ENCODE measurements around the gene FADD. TPM values are rescaled to one million over a fixed set of nuclear protein-coding genes. Genes with fewer than 3 reads are reported as not detected.

Gene FADD, protein sequence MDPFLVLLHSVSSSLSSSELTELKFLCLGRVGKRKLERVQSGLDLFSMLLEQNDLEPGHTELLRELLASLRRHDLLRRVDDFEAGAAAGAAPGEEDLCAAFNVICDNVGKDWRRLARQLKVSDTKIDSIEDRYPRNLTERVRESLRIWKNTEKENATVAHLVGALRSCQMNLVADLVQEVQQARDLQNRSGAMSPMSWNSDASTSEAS
- polyA plus RNA-seq (2013, experiment 1 of 2) = 18.3 TPM
- 18.4 TPM for polyA plus RNA-seq (2013, experiment 2 of 2)

DNA sequence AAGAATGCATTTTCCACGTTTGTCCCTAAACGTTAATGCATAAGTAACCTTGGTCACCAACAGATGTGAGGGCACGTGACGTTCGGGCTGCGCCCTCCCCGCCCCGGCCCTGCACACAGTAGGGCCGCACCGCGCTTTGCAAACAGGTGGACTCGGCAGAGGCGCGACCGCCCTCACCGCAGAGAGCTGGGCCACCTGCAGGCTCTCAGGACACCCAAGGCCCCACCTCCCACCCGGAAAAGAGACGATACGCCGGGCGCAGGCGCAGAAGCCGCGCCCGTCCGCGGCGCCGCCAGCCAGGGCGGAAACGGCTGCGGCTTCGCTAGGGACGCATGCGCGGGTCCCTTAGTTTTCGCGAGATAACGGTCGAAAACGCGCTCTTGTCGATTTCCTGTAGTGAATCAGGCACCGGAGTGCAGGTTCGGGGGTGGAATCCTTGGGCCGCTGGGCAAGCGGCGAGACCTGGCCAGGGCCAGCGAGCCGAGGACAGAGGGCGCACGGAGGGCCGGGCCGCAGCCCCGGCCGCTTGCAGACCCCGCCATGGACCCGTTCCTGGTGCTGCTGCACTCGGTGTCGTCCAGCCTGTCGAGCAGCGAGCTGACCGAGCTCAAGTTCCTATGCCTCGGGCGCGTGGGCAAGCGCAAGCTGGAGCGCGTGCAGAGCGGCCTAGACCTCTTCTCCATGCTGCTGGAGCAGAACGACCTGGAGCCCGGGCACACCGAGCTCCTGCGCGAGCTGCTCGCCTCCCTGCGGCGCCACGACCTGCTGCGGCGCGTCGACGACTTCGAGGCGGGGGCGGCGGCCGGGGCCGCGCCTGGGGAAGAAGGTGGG is at the start of gene FADD:
Gene FADD (plus strand): TSS at position 377 of the 831 bp plus-strand sequence. CDS start 164 bp downstream, at position 541.
- Histone ChIP-seq H2BK12ac (ENCODE audit: low read length) (peak within 1 kb of the TSS; percentile 50), H2AFZ (ENCODE audit: low read length) (peak within 1 kb of the TSS; percentile 87), H3K4me3 (ENCODE audit: low read length in 2 of 2) (peak within 1 kb of the TSS; percentile 95 to 99), H3K23ac (ENCODE audit: low read depth, low read length, poor library complexity) (peak within 1 kb of the TSS; percentile 100), H3K9ac (ENCODE audit: low read depth, low read length, poor library complexity) (peak within 1 kb of the TSS; percentile 100), H3K4me2 (ENCODE audit: insufficient read depth, low read length, poor library complexity, severe bottlenecking) (peak within 1 kb of the TSS; percentile 76), H4K8ac (ENCODE audit: low read depth, low read length) (peak within 1 kb of the TSS; percentile 90), H2BK5ac (ENCODE audit: low read length) (peak within 1 kb of the TSS; percentile 80), H2BK120ac (ENCODE audit: low read depth, low read length) (peak within 1 kb of the TSS; percentile 74), H3K36me3 (replicated peaks in 1 of 2; ENCODE audit: control insufficient read depth in 2 of 2, insufficient read depth in 2 of 2, low read length in 2 of 2) (peaks cover 19 to 36% of the 10 kb centered on the region in 2 donors), H3K4ac (ENCODE audit: low read length) (peak within 1 kb of the TSS; percentile 95), H2BK15ac (ENCODE audit: low read length) (peak within 1 kb of the TSS; percentile 71), H3K27ac (replicated peaks; ENCODE audit: low read length) (peak within 1 kb of the TSS; percentile 65), H4K91ac (ENCODE audit: low read depth, low read length, poor library complexity) (no peak within 1 kb of the TSS), H3K14ac (ENCODE audit: low read length) (peak within 1 kb of the TSS; percentile 94), H3K27me3 (ENCODE audit: control insufficient read depth in 3 of 3, insufficient read depth in 3 of 3, low read depth in 1 of 3, low read length in 3 of 3) (no peaks in the 10 kb centered on the region), H3K18ac (ENCODE audit: low read length) (peak within 1 kb of the TSS; percentile 99), H3K4me1 (ENCODE audit: control insufficient read depth in 2 of 2, insufficient read depth in 1 of 2, low read depth in 1 of 2, low read length in 2 of 2) (peaks cover 8 to 9% of the 10 kb centered on the region in 2 donors), H2AK5ac (ENCODE audit: low read depth, low read length) (peak within 1 kb of the TSS; percentile 91), H3K9me3 (replicated peaks in 1 of 2; ENCODE audit: control insufficient read depth in 2 of 2, insufficient read depth in 1 of 2, low read depth in 1 of 2, low read length in 2 of 2) (no peaks in the 10 kb centered on the region), H3K79me1 (ENCODE audit: low read depth, low read length) (peaks cover 21% of the 10 kb centered on the region)
- DNase-seq (ENCODE audit: low spot score) = peak; percentile 90
- WGBS, 2 donors (ENCODE audit: extremely low coverage in 2 of 2, insufficient read length in 2 of 2, insufficient replicate concordance in 1 of 2) = no CpG with 5 or more reads among the region's 91 CpGs

DNA sequence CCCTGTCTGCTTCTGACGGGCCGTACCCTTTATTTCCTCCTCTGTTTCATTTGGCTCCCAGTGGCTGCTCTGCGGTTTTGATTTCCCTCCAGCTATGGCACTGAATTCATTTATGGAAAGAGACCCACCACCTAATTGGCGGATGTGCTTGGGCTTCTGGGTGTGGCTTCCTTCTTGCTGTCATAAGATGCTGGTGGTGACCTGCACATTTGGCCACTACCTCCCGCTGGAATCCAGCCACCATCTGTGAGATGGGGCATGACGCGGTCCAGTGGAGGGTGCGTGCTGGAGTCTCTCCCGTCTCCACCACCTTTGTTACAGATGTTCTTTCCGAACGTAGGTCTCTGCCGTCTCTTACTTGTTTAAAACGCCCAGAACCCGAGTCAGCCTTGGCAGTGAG is 47.7 kb upstream of the FADD start:
- no peak overlapping the region for H4K8ac ChIP-seq (ENCODE audit: low read depth, low read length)
- H3K4ac ChIP-seq (ENCODE audit: low read length) = no peak overlapping the region
- no CpG with 5 or more reads among the region's 14 CpGs for WGBS, 2 donors (ENCODE audit: extremely low coverage in 2 of 2, insufficient read length in 2 of 2, insufficient replicate concordance in 1 of 2)
- H2AK5ac ChIP-seq (ENCODE audit: low read depth, low read length) = peak overlapping the region; percentile 20
- H3K4me3 ChIP-seq (ENCODE audit: low read length in 2 of 2) = no peak overlapping the region
- H3K14ac ChIP-seq (ENCODE audit: low read length) = no peak overlapping the region
- no peak for DNase-seq (ENCODE audit: low spot score)
- no peak overlapping the region for H3K27ac ChIP-seq (replicated peaks; ENCODE audit: low read length)
- no peak overlapping the region for H4K91ac ChIP-seq (ENCODE audit: low read depth, low read length, poor library complexity)
- no peak overlapping the region for H2BK120ac ChIP-seq (ENCODE audit: low read depth, low read length)
- H3K27me3 ChIP-seq (ENCODE audit: control insufficient read depth in 3 of 3, insufficient read depth in 3 of 3, low read depth in 1 of 3, low read length in 3 of 3) = peaks cover 0 to 40% (median 3%) of the 10 kb centered on the region in 3 experiments
- peak overlapping the region; percentile 39 for H2BK15ac ChIP-seq (ENCODE audit: low read length)
- no peak overlapping the region for H2BK12ac ChIP-seq (ENCODE audit: low read length)
- H3K9me3 ChIP-seq (replicated peaks in 1 of 2; ENCODE audit: control insufficient read depth in 2 of 2, insufficient read depth in 1 of 2, low read depth in 1 of 2, low read length in 2 of 2) = no peaks in the 10 kb centered on the region
- no peak overlapping the region for H2AFZ ChIP-seq (ENCODE audit: low read length)
- no peak overlapping the region for H2BK5ac ChIP-seq (ENCODE audit: low read length)
- H3K36me3 ChIP-seq (replicated peaks in 1 of 2; ENCODE audit: control insufficient read depth in 2 of 2, insufficient read depth in 2 of 2, low read length in 2 of 2) = no peaks in the 10 kb centered on the region
- H3K18ac ChIP-seq (ENCODE audit: low read length) = no peak overlapping the region
- no peak overlapping the region for H3K9ac ChIP-seq (ENCODE audit: low read depth, low read length, poor library complexity)
- no peak overlapping the region for H3K4me2 ChIP-seq (ENCODE audit: insufficient read depth, low read length, poor library complexity, severe bottlenecking)
- no peak overlapping the region for H3K23ac ChIP-seq (ENCODE audit: low read depth, low read length, poor library complexity)
- H3K4me1 ChIP-seq (ENCODE audit: control insufficient read depth in 2 of 2, insufficient read depth in 1 of 2, low read depth in 1 of 2, low read length in 2 of 2) = peaks cover 0 to 1% of the 10 kb centered on the region in 2 donors
- no peaks in the 10 kb centered on the region for H3K79me1 ChIP-seq (ENCODE audit: low read depth, low read length)

DNA sequence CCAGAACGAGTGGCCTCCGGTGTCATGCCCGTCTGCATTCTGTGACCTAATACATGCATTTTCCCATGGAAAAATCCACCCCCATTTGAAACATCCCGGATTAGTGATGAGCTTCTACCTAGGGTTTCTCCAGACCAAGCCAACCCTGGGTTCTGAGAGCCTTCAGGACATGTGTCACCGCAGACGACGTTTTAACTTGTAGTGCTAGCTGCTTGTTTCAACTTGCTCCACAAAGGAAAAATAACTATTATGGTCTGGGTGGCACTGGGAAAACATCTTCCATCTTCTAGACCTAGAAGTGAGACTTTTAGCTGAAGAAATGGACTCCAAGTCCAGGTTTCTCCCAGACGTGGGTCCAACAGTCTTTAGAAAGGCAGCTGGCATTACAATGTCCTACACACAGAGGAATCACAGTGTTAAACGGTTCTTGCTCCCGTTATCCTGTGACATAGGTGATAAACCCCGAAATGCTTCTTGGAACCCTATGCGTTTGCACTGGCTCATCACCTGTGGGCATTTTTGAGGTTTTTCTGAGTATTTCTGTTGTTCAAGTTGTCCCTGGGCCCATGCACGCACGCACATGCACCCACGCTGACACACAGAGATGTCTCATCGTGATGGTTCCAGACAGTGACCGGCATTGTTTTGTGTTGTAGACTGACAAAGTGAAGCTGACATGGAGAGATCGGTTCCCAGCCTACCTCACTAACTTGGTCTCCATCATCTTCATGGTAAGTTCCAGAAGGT is 46.6 kb upstream of the FADD start:
- Histone ChIP-seq H3K9ac (ENCODE audit: low read depth, low read length, poor library complexity) (no peak overlapping the region), H4K91ac (ENCODE audit: low read depth, low read length, poor library complexity) (no peak overlapping the region), H3K23ac (ENCODE audit: low read depth, low read length, poor library complexity) (no peak overlapping the region), H3K4me2 (ENCODE audit: insufficient read depth, low read length, poor library complexity, severe bottlenecking) (no peak overlapping the region), H3K9me3 (replicated peaks in 1 of 2; ENCODE audit: control insufficient read depth in 2 of 2, insufficient read depth in 1 of 2, low read depth in 1 of 2, low read length in 2 of 2) (no peaks in the 10 kb centered on the region), H2BK5ac (ENCODE audit: low read length) (no peak overlapping the region), H3K27ac (replicated peaks; ENCODE audit: low read length) (no peak overlapping the region), H2AFZ (ENCODE audit: low read length) (no peak overlapping the region), H2AK5ac (ENCODE audit: low read depth, low read length) (no peak overlapping the region), H3K79me1 (ENCODE audit: low read depth, low read length) (no peaks in the 10 kb centered on the region), H3K14ac (ENCODE audit: low read length) (no peak overlapping the region), H2BK12ac (ENCODE audit: low read length) (no peak overlapping the region), H3K4me3 (ENCODE audit: low read length in 2 of 2) (no peak overlapping the region), H3K4me1 (ENCODE audit: control insufficient read depth in 2 of 2, insufficient read depth in 1 of 2, low read depth in 1 of 2, low read length in 2 of 2) (peaks cover 0 to 1% of the 10 kb centered on the region in 2 donors), H3K36me3 (replicated peaks in 1 of 2; ENCODE audit: control insufficient read depth in 2 of 2, insufficient read depth in 2 of 2, low read length in 2 of 2) (no peaks in the 10 kb centered on the region), H4K8ac (ENCODE audit: low read depth, low read length) (no peak overlapping the region), H2BK120ac (ENCODE audit: low read depth, low read length) (no peak overlapping the region), H3K18ac (ENCODE audit: low read length) (no peak overlapping the region), H3K4ac (ENCODE audit: low read length) (no peak overlapping the region), H2BK15ac (ENCODE audit: low read length) (no peak overlapping the region), H3K27me3 (ENCODE audit: control insufficient read depth in 3 of 3, insufficient read depth in 3 of 3, low read depth in 1 of 3, low read length in 3 of 3) (peaks cover 0 to 37% (median 3%) of the 10 kb centered on the region in 3 experiments)
- no peak for DNase-seq (ENCODE audit: low spot score)
- no CpG with 5 or more reads among the region's 18 CpGs for WGBS, 2 donors (ENCODE audit: extremely low coverage in 2 of 2, insufficient read length in 2 of 2, insufficient replicate concordance in 1 of 2)

Data from neuronal stem cell (in vitro differentiated cells).